ENCODE data around the gene CDK5RAP3.
"Not testable (repeated sequence)": the region's sequence is repeated elsewhere in the genome, so short reads cannot be mapped to it uniquely, and the experiment has no call there.

Gene CDK5RAP3

DNA sequence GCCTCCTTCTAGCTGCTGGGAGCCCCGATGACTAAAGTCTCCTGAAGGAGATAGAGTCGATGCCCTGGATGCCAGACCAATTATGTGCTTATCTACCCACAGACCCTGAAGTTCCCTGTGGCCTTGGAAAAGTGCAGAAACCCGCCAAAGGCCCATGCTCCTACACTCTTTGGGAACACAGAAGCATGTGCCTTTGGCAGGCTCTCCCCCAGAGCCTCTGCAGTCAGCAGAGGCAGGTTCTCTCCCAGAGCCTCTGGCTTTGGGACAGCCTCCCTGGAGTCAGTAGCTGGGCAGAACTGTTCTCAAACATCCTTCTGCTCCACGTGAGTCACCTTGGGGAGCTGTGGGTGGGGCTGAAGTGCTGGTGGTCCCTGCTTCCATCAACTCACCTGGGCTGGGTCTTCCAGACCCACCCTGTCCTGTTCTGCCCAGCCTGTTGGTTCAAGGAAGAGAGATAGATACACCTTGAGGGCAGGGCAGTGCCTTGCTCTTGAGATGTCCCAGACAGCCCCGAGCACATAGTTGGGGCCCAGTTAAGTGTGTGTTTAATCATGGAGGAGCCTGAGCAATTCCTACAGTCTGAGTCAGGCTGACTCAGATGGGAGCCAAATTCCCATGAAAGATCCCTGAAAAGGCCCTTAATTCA lies 3.2 kb upstream of the CDK5RAP3 start:
- in situ Hi-C loops (cut with HindIII; ENCODE audit: low pct_ligation_motif_present, low pct_unique_long_range_greater_than_20kb, low sequenced_read_pairs): no loop called here

DNA sequence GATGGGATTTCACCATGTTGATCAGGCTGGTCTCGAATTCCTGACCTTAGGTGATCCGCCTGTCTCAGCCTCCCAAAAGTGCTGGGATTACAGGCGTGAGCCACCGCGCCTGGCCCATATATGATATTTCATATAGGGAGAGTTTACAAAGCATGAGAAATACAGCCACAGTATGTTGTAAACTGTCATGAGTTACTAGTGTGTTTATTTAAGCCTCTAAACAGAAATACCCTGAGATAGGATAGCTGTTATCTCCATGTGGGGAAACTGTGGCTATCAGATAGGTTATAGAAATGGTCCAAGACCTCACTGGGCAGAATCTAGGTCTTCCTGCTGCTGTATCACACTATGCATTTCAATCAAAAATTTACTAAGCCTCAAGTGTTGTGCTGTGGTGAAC lies 2.1 kb upstream of the CDK5RAP3 start:
- in situ Hi-C loops (cut with HindIII; ENCODE audit: low pct_ligation_motif_present, low pct_unique_long_range_greater_than_20kb, low sequenced_read_pairs): no loop called here

More for the DNA sequence above, 3.2 kb upstream of the CDK5RAP3 start:
- DNase-seq: peak; percentile 62

DNA sequence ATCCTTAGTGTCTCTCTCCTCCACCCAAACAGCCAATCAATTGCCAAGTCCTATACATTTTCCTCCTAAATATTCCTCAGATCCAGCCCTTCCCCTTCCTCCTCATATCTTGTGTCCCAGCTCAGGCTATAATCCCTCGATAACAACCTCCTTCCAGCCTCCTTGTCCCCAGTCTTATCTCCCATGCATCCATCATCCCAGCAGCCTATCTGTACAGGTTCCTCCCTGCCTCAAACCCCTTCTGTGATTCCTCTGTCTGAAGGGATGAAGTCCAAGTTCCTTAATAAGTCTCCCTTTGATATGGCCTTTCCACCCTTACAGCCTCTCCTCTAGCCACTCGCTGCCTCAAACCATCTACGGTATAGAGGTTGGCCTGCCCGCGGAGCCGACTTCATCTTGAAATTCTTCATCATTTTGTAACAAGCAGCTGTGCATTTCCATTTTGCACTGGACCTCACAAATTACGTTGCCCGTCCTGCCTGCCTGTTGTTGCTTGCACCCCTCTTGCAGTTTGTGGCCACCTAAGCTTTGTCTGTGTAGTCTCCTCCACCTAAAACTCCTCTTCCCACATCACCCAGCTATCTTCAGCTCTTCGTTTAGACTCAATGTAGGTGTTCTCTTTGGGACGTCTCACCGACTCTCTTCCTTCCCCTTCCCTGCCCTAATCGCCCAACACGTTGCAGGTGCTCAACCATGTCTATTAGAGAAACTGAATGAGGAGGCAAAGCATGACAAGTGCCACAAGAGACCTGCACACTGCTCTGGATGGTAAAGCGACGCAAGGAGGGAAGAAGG lies 786 bp upstream of the CDK5RAP3 start:
- in situ Hi-C loops (cut with HindIII; ENCODE audit: low pct_ligation_motif_present, low pct_unique_long_range_greater_than_20kb, low sequenced_read_pairs): no loop called here

More for the DNA sequence above, 2.1 kb upstream of the CDK5RAP3 start:
- DNase-seq: no peak

DNA sequence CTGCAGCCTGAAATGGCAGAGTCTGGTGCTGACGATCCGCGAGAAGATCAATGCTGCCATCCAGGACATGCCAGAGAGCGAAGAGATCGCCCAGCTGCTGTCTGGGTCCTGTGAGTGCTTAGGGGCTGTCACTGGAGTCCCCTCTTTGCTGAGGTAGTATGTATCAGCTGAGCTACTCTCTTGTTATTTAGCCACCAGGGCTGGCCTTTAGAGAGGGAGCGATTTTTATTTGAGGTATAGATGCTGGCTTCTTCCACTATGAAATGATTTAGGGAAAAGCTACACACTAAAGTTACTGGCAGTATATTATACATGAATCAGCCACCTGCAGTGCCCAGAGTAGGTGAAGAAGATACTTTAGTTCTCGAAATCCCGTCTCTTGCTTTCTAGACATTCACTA lies 2.6 kb downstream of the CDK5RAP3 start:
- in situ Hi-C loops (cut with HindIII; ENCODE audit: low pct_ligation_motif_present, low pct_unique_long_range_greater_than_20kb, low sequenced_read_pairs): no loop called here
- no peak for DNase-seq

More for the DNA sequence above, 786 bp upstream of the CDK5RAP3 start:
- DNase-seq: no peak

DNA sequence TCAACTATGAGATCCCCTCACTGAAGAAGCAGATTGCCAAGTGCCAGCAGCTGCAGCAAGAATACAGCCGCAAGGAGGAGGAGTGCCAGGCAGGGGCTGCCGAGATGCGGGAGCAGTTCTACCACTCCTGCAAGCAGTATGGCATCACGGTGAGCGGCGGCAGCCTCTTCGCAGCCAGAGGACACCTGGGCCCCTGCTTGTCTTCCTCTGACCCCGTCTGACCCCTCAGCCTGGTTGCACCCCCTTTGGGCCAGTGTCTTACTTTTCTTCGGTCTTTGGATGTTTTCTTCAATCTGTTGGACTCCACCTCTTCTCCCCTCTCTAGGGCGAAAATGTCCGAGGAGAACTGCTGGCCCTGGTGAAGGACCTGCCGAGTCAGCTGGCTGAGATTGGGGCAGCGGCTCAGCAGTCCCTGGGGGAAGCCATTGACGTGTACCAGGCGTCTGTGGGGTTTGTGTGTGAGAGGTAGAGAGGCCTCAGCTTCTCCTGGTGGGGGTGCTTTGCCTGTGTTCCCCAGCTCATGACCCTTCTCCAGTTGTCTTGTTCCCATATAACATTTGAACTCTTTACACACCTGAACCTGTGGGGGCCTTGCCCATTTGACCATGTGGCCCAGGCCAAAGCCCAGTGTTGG lies 4.4 kb downstream of the CDK5RAP3 start:
- in situ Hi-C loops (cut with HindIII; ENCODE audit: low pct_ligation_motif_present, low pct_unique_long_range_greater_than_20kb, low sequenced_read_pairs): no loop called here
- no peak for DNase-seq

DNA sequence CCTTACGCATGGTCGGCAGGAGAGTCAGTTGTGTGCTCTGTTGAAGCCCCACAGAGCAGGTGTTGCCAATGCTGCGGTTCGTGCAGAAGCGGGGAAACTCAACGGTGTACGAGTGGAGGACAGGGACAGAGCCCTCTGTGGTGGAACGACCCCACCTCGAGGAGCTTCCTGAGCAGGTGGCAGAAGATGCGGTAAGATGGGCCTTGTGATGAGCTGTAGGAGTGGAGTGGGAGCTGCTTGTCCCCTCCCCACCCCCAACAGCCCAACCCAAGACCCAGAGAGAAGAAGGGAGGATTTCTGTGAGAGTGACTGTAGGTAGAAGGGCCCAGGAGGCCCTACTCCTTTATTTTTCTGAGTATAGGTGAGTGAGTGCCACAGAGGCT lies 4.9 kb downstream of the CDK5RAP3 start:
- in situ Hi-C loops (cut with HindIII; ENCODE audit: low pct_ligation_motif_present, low pct_unique_long_range_greater_than_20kb, low sequenced_read_pairs): no loop called here
- no peak for DNase-seq

DNA sequence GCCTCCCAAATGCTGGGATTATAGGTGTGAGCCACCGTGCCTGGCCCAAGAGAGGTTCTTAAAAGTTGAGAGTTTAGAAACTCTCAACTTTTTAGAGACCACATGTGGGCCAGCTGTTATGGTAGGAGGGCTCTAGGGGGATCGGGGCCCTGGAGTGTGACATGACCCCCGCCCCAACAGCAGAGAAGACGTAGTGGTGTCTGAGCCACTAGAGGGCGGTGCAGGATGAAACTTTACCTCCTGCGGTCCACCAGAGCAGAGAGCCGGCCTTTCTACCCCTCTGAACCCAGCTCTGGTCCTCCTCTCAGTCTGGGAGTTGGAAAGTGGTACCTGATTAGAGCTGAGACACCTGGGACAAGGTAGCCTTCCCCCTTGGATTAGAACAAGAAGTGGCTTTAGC lies 7.4 kb downstream of the CDK5RAP3 start:
- peak; percentile 55 for DNase-seq
- in situ Hi-C loops (cut with HindIII; ENCODE audit: low pct_ligation_motif_present, low pct_unique_long_range_greater_than_20kb, low sequenced_read_pairs): no loop called here

DNA sequence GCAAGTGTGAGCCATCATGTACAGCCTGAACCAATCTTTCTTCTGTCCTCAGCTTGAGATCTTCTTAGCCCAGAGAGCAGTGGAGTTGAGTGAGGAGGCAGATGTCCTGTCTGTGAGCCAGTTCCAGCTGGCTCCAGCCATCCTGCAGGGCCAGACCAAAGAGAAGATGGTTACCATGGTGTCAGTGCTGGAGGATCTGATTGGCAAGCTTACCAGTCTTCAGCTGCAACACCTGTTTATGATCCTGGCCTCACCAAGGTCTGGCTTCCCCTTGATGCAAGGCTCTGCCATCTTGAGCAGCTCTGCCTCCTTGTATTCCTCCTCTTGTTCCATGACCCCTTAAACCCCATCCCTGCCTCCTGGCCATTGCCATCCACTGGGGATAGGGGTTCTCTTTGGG lies 9.6 kb downstream of the CDK5RAP3 start:
- DNase-seq: no peak
- in situ Hi-C loops (cut with HindIII; ENCODE audit: low pct_ligation_motif_present, low pct_unique_long_range_greater_than_20kb, low sequenced_read_pairs): no loop called here

DNA sequence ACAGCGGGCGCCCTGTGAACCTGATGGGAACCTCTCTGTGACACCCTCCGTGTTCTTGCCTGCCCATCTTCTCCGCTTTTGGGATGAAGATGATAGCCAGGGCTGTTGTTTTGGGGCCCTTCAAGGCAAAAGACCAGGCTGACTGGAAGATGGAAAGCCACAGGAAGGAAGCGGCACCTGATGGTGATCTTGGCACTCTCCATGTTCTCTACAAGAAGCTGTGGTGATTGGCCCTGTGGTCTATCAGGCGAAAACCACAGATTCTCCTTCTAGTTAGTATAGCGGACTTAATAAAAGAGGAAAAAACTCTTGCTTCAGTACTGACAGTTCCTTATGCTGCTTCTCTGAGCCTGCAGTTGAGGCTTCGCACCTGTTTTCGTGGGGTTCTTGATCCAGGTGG lies 10.5 kb downstream of the CDK5RAP3 start:
- DNase-seq: no peak
- in situ Hi-C loops (cut with HindIII; ENCODE audit: low pct_ligation_motif_present, low pct_unique_long_range_greater_than_20kb, low sequenced_read_pairs): no loop called here

DNA sequence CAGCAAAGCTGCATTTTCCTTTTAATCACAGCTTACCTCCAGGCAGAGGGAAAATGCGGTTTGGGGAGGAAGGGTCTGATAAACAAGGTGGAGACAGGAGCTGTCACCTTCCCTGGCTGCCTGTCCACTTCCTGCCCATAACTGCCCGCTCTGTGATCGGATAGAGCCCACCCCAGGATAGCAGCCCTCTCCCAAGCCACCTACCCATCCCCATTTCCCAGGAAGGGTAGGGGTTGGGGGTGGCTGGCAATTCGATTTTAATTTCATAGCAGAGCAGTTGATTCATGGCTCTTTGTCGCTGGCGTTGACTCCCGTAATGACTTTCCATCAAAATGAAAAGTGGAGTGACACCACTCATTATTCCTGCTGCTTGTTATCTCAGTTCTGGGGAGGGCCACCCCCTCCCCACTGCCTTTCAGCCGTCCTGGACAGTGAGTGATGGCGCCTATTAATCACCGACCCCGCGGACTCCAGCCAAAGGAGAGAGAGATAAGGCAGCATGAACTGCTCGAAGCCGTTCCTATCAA lies 11.2 kb downstream of the CDK5RAP3 start:
- DNase-seq: no peak
- in situ Hi-C loops (cut with HindIII; ENCODE audit: low pct_ligation_motif_present, low pct_unique_long_range_greater_than_20kb, low sequenced_read_pairs): no loop called here

DNA sequence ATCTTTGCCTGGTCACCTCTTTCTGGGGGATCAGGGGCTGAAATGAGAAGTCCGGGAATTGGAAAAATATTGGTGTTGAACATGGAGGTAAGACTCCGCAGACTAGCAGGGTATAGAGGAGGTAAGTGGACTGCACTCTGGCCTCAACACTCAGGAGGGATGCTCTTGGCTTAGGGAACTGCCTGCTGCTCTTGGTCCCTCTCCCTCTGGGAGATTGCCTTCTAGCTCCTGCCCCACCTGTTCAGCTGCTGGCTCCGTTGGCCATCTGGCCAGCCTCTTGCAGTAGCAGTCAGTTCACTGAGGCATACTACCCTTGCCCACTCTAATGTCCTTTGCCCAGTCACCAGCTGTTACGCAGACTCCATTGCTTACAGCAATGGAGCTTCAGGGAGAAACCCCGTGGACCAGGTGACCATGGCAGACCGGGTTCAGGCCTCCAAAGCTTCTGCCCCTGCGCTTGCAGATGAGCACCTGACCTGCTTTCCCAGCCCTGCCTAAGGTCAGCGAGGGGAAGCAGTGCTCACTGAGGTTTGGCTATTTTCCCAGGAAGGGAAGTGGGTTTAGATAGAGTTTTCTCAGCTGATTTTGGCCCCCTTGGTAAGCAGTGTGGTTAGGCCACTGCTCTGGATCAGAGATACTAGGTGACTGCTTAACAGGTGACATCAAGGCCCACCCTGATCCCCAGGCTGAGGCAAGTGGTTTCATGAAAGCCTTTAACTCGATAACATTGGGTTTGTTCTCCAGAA lies 11.9 kb downstream of the CDK5RAP3 start:
- DNase-seq: no peak
- in situ Hi-C loops (cut with HindIII; ENCODE audit: low pct_ligation_motif_present, low pct_unique_long_range_greater_than_20kb, low sequenced_read_pairs): no loop called here

DNA sequence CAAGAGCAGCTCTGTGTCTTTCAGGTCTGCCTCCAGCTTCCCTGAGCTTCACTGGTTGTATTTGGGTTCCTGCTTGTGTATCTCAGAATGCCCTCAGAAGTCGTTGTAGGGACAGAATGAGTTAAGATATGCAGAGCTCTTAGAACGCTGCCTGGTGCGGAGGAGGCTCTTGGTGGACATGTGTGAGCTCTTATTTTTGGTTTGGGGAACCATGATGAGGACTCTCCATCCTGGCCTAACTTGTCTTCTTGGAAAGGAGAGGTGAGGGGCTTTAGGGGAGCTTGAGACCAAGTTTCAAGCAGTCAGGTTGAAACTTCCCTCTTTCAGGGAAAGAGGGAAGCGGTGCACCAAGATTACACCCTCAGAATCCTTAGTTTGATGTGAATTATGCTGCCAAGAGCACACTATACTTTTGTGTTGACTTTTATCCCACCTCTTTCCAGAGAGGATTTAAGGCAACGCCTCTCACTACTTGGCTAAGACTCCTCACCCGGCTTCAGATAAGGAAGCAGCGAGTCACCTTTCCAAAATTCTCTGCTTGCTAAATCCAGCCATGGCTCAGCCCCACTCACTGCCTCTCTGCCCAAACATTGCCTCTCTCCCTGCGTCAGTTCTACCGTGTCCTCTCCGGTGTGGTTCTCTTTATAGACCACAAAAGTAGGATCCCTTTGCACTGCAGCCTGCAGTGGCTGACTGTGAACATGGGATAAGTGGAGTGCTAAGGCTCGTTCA lies 12.7 kb downstream of the CDK5RAP3 start:
- no peak for DNase-seq
- in situ Hi-C loops (cut with HindIII; ENCODE audit: low pct_ligation_motif_present, low pct_unique_long_range_greater_than_20kb, low sequenced_read_pairs): no loop called here

DNA sequence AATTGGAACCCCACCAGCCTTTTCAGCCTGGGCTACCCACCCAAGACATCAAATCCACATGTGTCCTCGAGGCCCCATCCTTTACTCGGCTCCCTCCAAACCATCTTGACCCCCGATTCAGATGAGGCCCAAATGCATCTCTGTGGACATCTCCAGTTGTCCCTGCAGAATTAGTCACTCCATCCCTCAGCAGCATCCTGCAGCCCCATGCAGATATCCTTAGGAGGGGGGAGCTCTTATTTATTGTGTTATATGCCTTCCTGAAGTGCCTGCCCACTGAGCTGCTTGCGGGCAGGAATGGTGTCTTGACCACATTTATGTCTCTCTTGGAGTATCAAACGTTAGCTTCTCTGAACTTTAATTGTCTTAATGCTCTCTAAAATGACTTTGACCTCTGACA lies 15.6 kb downstream of the CDK5RAP3 start:
- in situ Hi-C loops (cut with HindIII; ENCODE audit: low pct_ligation_motif_present, low pct_unique_long_range_greater_than_20kb, low sequenced_read_pairs): no loop called here
- DNase-seq: no peak

DNA sequence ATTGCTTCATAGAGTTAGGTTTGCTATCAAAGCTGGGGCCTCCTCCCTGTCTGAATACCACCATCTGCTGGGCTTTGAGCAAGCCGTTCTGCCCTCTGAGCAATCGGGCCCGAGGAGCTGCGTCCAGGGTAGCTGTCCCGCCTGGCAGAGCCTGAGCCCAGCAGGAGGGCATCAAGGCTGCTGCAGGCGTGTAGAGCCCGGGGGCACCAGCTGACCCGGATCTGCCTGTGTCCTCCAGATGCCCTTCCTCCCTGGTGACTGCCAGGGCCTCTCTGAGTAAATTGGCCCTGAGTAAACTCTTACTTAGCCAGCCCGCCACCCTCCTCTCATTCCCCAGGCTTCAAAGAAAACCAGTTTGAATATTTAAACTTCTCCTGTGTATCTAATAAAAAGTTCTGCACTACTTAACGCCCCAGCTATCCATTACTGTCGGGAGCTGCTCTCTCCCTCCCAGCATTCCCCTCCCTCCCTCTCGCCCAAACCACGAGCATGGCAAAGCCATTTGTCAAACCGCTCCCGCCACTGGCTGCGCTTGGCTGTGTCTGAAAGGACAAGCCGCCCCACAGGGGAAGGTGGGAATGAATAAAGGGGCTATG lies 16.4 kb downstream of the CDK5RAP3 start:
- no peak for DNase-seq
- in situ Hi-C loops (cut with HindIII; ENCODE audit: low pct_ligation_motif_present, low pct_unique_long_range_greater_than_20kb, low sequenced_read_pairs): no loop called here

DNA sequence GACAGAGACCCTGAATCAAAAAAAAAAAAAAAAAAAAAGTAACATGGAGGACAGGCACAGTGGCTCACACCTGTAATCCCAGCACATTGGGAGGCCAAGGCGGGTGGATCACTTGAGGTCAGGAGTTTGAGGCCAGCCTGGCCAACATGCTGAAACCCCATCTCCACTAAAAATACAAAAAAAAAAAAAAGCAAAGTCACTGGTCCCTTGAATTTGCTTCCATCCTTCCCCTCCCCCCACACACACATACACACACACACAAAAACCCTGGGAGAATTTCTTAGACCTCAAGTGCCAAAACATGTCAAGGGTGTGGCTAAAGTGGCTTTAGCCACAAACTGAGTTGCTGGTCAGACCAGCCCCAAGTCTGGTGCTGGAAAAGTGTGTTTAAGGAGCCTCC lies 17.5 kb downstream of the CDK5RAP3 start:
- in situ Hi-C loops (cut with HindIII; ENCODE audit: low pct_ligation_motif_present, low pct_unique_long_range_greater_than_20kb, low sequenced_read_pairs); DNase-seq: not testable (repeated sequence)

DNA sequence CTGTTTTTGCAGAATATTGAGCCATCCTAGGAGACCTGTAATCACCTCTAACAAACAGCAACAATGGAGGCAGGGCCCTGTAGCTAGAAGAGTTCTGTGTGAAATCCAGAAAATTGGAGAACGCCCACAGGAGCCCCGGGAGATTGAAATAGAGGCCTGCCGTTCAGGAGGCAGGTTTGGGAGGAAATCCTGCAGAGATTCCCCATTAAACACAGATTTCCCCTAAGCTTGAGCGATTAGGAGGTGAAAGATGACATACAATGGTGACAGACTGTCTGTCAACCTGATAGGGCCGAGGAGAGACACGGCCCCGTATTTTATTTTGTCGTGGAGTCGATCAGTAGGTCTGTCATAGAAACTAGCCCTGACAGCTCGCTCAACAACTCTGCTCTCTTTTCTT lies 18.2 kb downstream of the CDK5RAP3 start:
- no peak for DNase-seq
- in situ Hi-C loops (cut with HindIII; ENCODE audit: low pct_ligation_motif_present, low pct_unique_long_range_greater_than_20kb, low sequenced_read_pairs): no loop called here

DNA sequence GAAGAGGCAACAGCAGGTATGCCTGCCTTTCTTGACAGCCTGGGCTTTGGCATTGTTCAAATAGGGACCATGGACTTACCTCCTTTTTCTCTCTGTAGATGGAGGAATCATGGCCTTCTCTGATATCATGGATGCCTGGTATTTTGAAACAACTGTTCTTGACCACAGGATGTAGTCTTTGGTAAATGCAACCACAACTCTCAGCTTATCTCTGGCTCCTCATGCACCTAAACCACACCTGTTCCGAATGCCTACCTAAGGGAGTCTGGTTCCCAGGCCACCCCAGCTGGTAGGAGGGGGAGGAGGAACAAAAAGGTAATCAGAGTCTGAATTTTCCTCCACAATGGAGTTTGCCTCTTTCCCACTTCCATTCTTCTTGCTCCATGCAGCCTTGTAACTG lies 18.8 kb downstream of the CDK5RAP3 start:
- DNase-seq: no peak
- in situ Hi-C loops (cut with HindIII; ENCODE audit: low pct_ligation_motif_present, low pct_unique_long_range_greater_than_20kb, low sequenced_read_pairs): no loop called here

Measured in ACHN (cell line).